PC-3 (cell line): ENCODE measurements around the gene UQCC2. TPM values are rescaled to one million over a fixed set of nuclear protein-coding genes. Genes with fewer than 3 reads are reported as not detected.

Source experiments
- ATAC-seq: fragments of 200-7000 bp; cut with Tn5 transposase; 2 replicates; pipeline ENCODE4 v1.9.1; 2020; ENCODE audit warnings: mild to moderate bottlenecking, moderate library complexity
- BruUV-seq: library from RNA; stranded (reverse); fragments of 400-500 nt; replicated peaks from 2 replicates; lab custom pipeline; 2021; lab: Mats Ljungman, UMichigan
- CTCF ChIA-PET: fragments of 300-600 bp; sonication (Branson Sonifier 250); formaldehyde crosslinking; loops from one replicate; lab custom pipeline; 2022; ENCODE audit warnings: antibody characterized with exemption; lab: Charles Lee
- POLR2A ChIA-PET: fragments of 300-600 bp; sonication (Branson Sonifier 250); formaldehyde crosslinking; loops from one replicate; lab custom pipeline; 2022; ENCODE audit warnings: antibody characterized with exemption; ENCODE audit not compliant: unreplicated experiment; lab: Charles Lee
- DNase-seq: peaks from one replicate; pipeline ENCODE4 v3.0.0-alpha.2; 2015
- H2AFZ ChIP-seq: fragments of 300-600 bp; sonication (generic); 2 replicates; pipeline ENCODE4 v1.6.0; 2016; ENCODE audit warnings: antibody characterized with exemption, low read length
- H3F3A ChIP-seq: fragments of 300-600 bp; sonication (generic); one replicate; pipeline ENCODE4 v1.6.0; 2017; ENCODE audit warnings: antibody characterized with exemption, low read length, control low read depth, mild to moderate bottlenecking; ENCODE audit not compliant: unreplicated experiment
- H3K27ac ChIP-seq: fragments of 300-600 bp; sonication (generic); 2 replicates; pipeline ENCODE4 v1.5.1; 2016; ENCODE audit warnings: mild to moderate bottlenecking, low read length
- H3K27me3 ChIP-seq: fragments of 300-600 bp; sonication (generic); 2 replicates; pipeline ENCODE4 v1.6.1; 2016; ENCODE audit warnings: low read length, mixed read lengths
- H3K36me3 ChIP-seq: fragments of 300-600 bp; sonication (generic); 2 replicates; pipeline ENCODE4 v1.6.1; 2016; ENCODE audit warnings: low read depth, mixed run types, low read length, mixed read lengths
- H3K4me1 ChIP-seq: fragments of 300-600 bp; sonication (generic); 2 replicates; pipeline ENCODE4 v1.5.1; 2016; ENCODE audit warnings: low read length; ENCODE audit not compliant: insufficient read depth
- H3K4me2 ChIP-seq: fragments of 300-600 bp; sonication (generic); 2 replicates; pipeline ENCODE4 v1.6.0; 2016; ENCODE audit warnings: low read length
- H3K4me3 ChIP-seq: fragments of 300-600 bp; sonication (generic); 2 replicates; pipeline ENCODE4 v1.5.1; 2016; ENCODE audit warnings: mild to moderate bottlenecking, low read length, mixed read lengths
- H3K79me2 ChIP-seq: fragments of 300-600 bp; sonication (generic); 2 replicates; pipeline ENCODE4 v1.6.1; 2017; ENCODE audit warnings: low read length, mixed read lengths
- H3K9ac ChIP-seq: fragments of 300-600 bp; sonication (generic); 2 replicates; pipeline ENCODE4 v1.6.0; 2016; ENCODE audit warnings: mild to moderate bottlenecking, low read length
- H3K9me2 ChIP-seq: fragments of 300-600 bp; sonication (generic); replicated peaks from 2 replicates; pipeline ENCODE4 v1.6.1; 2016; ENCODE audit warnings: mixed run types, low read length, mixed read lengths
- H3K9me3 ChIP-seq: fragments of 300-600 bp; sonication (generic); 2 replicates; pipeline ENCODE4 v1.6.1; 2016; ENCODE audit warnings: low read length, mixed read lengths
- H4K20me1 ChIP-seq: fragments of 300-600 bp; sonication (generic); 2 replicates; pipeline ENCODE4 v1.6.1; 2016; ENCODE audit warnings: low read length, mixed read lengths
- EZH2 ChIP-seq: fragments of 300-600 bp; sonication (generic); IDR thresholded peaks from one replicate; pipeline ENCODE4 v1.6.1; 2017; ENCODE audit warnings: antibody characterized with exemption, mild to moderate bottlenecking, low read length; ENCODE audit not compliant: unreplicated experiment
- EZH2phosphoT487 ChIP-seq: fragments of 300-600 bp; sonication (generic); IDR thresholded peaks from 2 replicates; pipeline ENCODE4 v1.6.1; 2018; ENCODE audit warnings: mild to moderate bottlenecking, antibody characterized with exemption, low read length, borderline replicate concordance
- intact Hi-C: fragments of 100-400 bp; cut with micrococcal nuclease; formaldehyde crosslinking; loops from 2 replicates; pipeline ENCODE4 v1.9.0; 2023
- total RNA-seq: library from RNA; depleted of rRNA; stranded (reverse); fragments of >200 nt; gene quantifications from 2 replicates; pipeline ENCODE4 v1.2.3, GENCODE V29; 2014
- TF ChIP-seq, protein P1 (sequence below): fragments of 300-600 bp; sonication (generic); conservative IDR thresholded peaks from 2 replicates; pipeline ENCODE4 v1.5.1; 2017; ENCODE audit warnings: antibody characterized with exemption, low read depth, mild to moderate bottlenecking, low read length

Gene UQCC2
- total RNA-seq, 1 experiment from 2014 or later: 107 TPM

DNA sequence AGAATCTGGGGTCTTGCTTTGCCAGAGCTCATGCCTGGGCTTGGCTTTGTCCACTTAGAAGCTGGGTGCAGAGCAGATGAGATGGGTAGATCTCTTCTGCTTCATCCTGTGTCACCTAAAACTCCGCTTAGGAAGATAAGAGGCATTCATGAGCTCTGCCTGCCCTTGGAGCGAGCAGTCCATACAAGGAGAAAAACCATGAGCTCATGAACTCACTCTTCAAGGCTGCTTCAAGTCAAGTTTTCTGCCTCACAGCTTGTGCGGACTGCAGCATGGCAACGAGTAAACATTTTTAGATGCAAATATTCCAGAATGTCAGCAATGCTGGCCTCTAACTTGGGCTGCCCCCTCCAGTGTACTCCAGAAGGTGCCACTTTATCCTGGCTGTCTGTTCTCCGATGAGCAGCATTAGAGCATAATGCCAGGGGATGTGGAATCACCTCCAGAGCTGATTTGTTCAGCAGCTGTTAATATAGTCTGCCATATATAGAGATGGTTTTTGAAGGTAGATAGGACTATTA lies 10.7 kb upstream of the UQCC2 start:
- Histone ChIP-seq H4K20me1 (no peaks in the 10 kb centered on the region), H3K4me2 (no peak overlapping the region), H3K4me3 (no peak overlapping the region), H3K27me3 (peaks cover 19% of the 10 kb centered on the region), H2AFZ (no peak overlapping the region), H3K9me2 (no peaks in the 10 kb centered on the region), H3K9me3 (no peaks in the 10 kb centered on the region), H3K4me1 (peaks cover 18% of the 10 kb centered on the region), H3K79me2 (no peaks in the 10 kb centered on the region), H3K36me3 (no peaks in the 10 kb centered on the region), H3F3A (no peaks in the 10 kb centered on the region), H3K27ac (no peak overlapping the region), H3K9ac (no peak overlapping the region)
- TF ChIP-seq EZH2 (no peak), EZH2phosphoT487 (no peak)
- TF ChIP-seq, protein P1, sequence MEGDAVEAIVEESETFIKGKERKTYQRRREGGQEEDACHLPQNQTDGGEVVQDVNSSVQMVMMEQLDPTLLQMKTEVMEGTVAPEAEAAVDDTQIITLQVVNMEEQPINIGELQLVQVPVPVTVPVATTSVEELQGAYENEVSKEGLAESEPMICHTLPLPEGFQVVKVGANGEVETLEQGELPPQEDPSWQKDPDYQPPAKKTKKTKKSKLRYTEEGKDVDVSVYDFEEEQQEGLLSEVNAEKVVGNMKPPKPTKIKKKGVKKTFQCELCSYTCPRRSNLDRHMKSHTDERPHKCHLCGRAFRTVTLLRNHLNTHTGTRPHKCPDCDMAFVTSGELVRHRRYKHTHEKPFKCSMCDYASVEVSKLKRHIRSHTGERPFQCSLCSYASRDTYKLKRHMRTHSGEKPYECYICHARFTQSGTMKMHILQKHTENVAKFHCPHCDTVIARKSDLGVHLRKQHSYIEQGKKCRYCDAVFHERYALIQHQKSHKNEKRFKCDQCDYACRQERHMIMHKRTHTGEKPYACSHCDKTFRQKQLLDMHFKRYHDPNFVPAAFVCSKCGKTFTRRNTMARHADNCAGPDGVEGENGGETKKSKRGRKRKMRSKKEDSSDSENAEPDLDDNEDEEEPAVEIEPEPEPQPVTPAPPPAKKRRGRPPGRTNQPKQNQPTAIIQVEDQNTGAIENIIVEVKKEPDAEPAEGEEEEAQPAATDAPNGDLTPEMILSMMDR: no peak
- ATAC-seq (no peak), DNase-seq (no peak)
- intact Hi-C loops: no loop called here
- POLR2A ChIA-PET: no interaction called here
- CTCF ChIA-PET: no interaction called here
- no TSS peak for BruUV-seq

DNA sequence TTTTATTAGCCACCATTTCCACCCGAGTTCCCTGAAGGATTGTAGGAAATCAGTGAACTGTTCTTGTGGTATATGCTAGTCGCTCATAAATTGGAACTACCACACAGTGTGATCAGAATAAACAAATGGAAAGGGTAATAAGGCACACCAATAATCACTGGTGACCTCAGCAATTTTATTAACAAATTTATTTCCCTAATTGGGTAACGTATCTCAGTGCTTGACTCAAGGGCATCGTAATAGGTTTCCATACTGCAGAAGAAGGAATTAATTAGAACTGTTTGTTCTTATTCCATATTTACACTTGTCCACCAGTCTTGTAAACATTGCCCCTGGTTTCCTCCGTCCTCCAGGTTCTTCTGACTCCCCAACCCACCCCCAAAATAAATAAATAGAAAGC lies 10.0 kb upstream of the UQCC2 start:
- H3K9me2 ChIP-seq: no peaks in the 10 kb centered on the region
- no peaks in the 10 kb centered on the region for H3K79me2 ChIP-seq
- ATAC-seq: no peak
- POLR2A ChIA-PET: no interaction called here
- peak overlapping the region; percentile 56; the same call in 1 of the 2 replicates for H3K4me2 ChIP-seq
- H3K36me3 ChIP-seq: no peaks in the 10 kb centered on the region
- peaks cover 19% of the 10 kb centered on the region for H3K27me3 ChIP-seq
- no peak overlapping the region for H2AFZ ChIP-seq
- no peak overlapping the region for H3K27ac ChIP-seq
- TF ChIP-seq, protein P1: no peak
- TF ChIP-seq EZH2 (no peak), EZH2phosphoT487 (no peak)
- no peaks in the 10 kb centered on the region for H3K9me3 ChIP-seq
- BruUV-seq: no TSS peak
- intact Hi-C loops: no loop called here
- H3K9ac ChIP-seq: no peak overlapping the region
- DNase-seq: no peak
- no peak overlapping the region for H3K4me3 ChIP-seq
- H3F3A ChIP-seq: no peaks in the 10 kb centered on the region
- no peaks in the 10 kb centered on the region for H4K20me1 ChIP-seq
- CTCF ChIA-PET: no interaction called here
- peaks cover 25% of the 10 kb centered on the region for H3K4me1 ChIP-seq

DNA sequence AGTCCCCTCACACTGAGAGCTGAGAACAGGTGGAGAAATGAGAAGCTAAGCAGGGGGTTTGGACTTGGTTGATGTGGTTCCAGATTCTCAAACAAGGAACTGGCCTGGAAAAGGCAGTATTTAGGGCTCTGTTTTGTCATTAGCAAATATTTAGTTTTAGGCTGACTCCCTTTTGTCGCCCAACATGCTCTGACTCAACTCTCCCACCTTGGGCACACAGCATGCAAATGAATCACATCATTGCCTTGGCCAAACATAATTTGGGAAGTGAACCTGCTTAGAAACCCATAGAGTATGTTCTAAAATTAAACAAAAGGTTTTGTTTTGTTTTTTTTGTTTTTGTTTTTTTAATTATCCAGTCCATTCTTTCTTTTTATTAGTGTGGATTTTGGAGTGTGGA lies 9.5 kb upstream of the UQCC2 start:
- peaks cover 27% of the 10 kb centered on the region for H3K4me1 ChIP-seq
- POLR2A ChIA-PET: no interaction called here
- H3K9ac ChIP-seq: no peak overlapping the region
- no peaks in the 10 kb centered on the region for H3K9me3 ChIP-seq
- no peak overlapping the region for H2AFZ ChIP-seq
- H3K36me3 ChIP-seq: no peaks in the 10 kb centered on the region
- no peaks in the 10 kb centered on the region for H3F3A ChIP-seq
- CTCF ChIA-PET: interaction anchor here (0.6 kb wide), 1 partner anchor 10 kb away, joined by 3 read pairs; the partner anchor contains the start of gene UQCC2
- H3K79me2 ChIP-seq: no peaks in the 10 kb centered on the region
- peaks cover 19% of the 10 kb centered on the region for H3K27me3 ChIP-seq
- H3K9me2 ChIP-seq: no peaks in the 10 kb centered on the region
- intact Hi-C loops: no loop called here
- peak overlapping the region; percentile 56 for H3K4me2 ChIP-seq
- no TSS peak for BruUV-seq
- H3K27ac ChIP-seq: peak overlapping the region; percentile 24
- ATAC-seq: peak; percentile 84
- no peaks in the 10 kb centered on the region for H4K20me1 ChIP-seq
- DNase-seq: peak; percentile 81
- H3K4me3 ChIP-seq: no peak overlapping the region
- TF ChIP-seq EZH2phosphoT487 (no peak), EZH2 (no peak)
- TF ChIP-seq, protein P1: no peak
